Fibroblast of pulmonary artery (primary cell): ENCODE data around the gene CHD2.

Source experiments
- DNase-seq: peaks from one replicate; pipeline ENCODE4 v3.0.0-alpha.2; 2010; ENCODE audit warnings: low read depth
- H3K4me3 ChIP-seq: replicated peaks from 2 replicates; pipeline ENCODE4 v1.5.1; 2011; ENCODE audit warnings: low read depth, mild to moderate bottlenecking, control low read depth, low read length, moderate library complexity
- CTCF ChIP-seq: IDR thresholded peaks from 2 replicates; pipeline ENCODE4 v1.5.1; 2011; ENCODE audit warnings: mild to moderate bottlenecking, control low read depth, low read length, inconsistent platforms; ENCODE audit errors: missing control alignments

CHD2 gene

DNA sequence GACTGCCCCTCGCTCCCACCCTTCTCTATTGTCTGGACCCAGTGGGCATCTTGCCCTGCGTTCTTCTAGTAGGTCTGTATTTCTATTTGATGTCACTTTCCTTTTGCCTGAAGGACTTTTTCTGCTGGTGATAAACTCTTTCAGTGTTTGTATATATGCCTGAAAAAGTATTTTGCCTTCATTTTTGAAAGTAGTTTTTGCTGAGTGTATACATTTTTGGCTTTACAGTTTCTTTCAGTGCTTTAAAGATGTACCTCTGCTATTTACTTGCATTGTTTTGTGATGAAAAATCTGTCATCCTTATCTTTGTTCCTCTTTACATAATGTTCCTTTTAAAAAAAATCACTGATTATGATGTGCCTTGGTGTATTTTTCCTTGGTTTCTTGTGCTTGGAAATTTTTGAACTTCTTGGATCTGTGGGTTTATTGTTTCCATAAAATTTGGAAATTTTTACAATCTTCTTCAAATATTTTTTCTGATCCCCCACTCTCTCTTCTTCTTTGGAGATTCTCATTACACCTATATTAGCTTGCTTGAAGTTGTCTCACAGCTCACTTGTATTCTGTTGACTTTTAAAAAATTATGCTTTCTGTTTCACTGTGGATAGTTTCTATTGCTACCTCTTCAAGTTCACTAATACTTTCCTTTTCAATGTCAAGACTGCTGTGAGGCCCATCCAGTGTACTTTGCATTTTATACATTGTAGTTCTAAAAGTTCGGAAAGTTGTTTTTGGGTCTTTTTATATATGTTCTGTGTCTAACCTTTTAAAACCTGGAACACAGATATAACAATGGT lies 121.0 kb downstream of the CHD2 start:
- TF ChIP-seq CTCF, result no peak
- no peak for DNase-seq

GRCh38 chr15:93024293-93024692 lies 124.2 kb downstream of the CHD2 start:
- no peak overlapping the region for H3K4me3 ChIP-seq
- DNase-seq, result no peak
- TF ChIP-seq CTCF, result no peak

More for the DNA sequence above, 121.0 kb downstream of the CHD2 start:
- no peak overlapping the region for H3K4me3 ChIP-seq

DNA sequence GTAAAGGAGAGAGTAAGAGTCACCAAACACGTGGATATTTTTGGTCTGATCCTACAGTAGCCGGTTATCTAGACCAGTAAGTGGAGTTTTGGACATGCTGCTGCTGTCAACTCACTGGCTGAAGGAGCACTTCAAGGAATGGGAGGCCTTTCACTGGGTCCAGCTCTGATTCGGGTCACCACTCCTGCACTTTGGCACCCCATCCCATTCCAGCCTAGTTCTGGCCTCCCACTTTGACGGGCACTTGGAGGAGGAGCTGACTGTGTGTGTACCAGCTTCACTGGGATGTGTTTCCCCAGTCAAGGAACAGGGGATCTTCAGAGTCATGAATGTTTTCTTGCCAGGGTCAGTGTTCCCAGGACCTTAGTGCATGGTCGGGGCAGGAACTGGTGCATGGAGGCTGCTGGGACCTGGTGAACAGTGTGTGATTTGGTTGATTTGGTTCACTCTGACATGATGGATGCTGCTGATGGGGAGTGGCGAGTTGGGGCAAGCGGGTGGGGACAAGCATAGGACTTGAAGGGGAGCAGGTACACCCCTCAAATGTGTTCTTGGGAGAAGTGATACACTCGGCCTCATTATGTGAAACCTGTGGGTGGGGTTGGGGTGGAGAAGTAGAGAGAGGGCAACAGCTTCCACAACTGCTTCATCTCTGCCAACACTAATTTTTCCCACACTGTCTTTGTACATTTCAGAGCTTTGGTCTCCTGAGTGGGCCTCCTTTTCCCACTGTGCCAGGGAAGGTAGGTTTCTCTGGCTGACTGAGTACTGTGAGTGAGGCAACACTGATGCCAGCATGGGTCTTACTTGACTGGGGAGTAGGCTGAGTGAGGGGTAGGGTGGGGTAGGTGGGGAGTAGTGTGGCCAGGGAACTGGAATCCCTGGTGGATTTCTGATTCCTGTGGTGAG lies 124.8 kb downstream of the CHD2 start:
- TF ChIP-seq CTCF, result no peak
- DNase-seq, result no peak

DNA sequence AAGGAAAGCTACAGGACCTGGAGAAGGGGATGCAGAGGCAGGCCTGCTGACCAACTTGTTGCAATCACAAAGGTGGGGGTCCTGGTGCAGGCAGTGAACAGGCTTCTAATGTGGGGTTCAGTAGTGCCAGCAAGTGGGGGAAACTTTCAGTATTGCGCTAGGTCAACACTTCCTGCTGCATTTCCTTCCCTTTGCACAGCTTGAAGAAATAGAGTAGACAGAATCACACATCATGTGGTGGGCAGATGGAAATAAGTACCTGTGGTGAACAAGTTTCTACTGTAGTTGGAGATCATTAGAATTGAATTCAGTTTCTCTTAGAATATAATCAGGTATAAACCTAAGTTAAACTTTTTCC lies 125.5 kb downstream of the CHD2 start:
- no peak for TF ChIP-seq CTCF
- no peak overlapping the region for H3K4me3 ChIP-seq
- DNase-seq, result no peak

More for the DNA sequence above, 124.8 kb downstream of the CHD2 start:
- H3K4me3 ChIP-seq, result no peak overlapping the region

GRCh38 chr15:93026380-93026817 lies 126.3 kb downstream of the CHD2 start:
- H3K4me3 ChIP-seq, result no peak overlapping the region
- TF ChIP-seq CTCF, result no peak
- no peak for DNase-seq

- DNase-seq, result no peak
- no peak for TF ChIP-seq CTCF
- H3K4me3 ChIP-seq, result no peak overlapping the region
These were observed 127.3 kb downstream of the CHD2 start for GRCh38 chr15:93027413-93027812.
